Esophagus squamous epithelium (tissue), 4 donors: ENCODE measurements around the gene KIAA0753.

Experiments
- CTCF ChIP-seq, 6 experiments: fragments of 450-650 bp in 4 of 6; fragments of 200-600 bp in 2 of 6; sonication (generic) in 2 of 6; IDR thresholded peaks; one replicate each; pipeline ENCODE4 v1.5.1; 2016 to 2019; ENCODE audit warnings: antibody characterized with exemption in 6 of 6, mild to moderate bottlenecking in 4 of 6, moderate library complexity in 4 of 6
- POLR2A ChIP-seq, 4 donors: fragments of 450-650 bp; IDR thresholded peaks; one replicate each; pipeline ENCODE4 v1.6.1; 2017; ENCODE audit warnings: antibody characterized with exemption in 4 of 4, mild to moderate bottlenecking in 4 of 4, moderate library complexity in 3 of 4

DNA sequence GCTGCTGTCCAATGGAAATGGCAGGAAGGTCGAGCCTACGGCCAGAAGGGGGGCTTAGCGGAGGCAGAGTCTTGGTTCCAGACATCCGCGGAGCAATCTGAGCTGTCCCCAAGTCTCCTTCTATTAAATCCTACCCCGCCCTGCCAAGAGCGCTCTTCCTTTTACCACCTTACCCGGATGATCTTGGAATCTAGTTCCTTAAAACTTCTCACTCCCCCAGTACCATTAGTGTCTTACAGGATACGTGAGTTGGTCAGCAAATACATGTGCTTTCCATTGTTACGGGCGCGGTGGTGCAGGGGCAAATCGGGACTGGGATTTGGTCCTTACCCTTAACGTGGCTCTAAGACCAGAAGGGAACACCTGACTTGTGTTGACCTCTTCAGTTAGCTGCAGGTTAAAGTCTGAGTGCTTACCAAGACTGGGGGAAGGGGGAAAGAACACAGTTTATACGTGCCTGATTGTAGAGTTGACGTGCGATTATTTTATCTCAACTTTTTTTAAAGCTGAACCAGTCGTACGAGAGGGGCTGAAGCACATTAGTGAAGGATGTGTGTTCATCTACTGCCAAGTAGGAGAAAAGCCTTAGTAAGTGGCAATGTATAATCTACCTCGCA, 844 bp upstream of the KIAA0753 start:
- TF ChIP-seq CTCF (IDR thresholded peaks at IDR 0.05) (peak in 1 of 6 experiments; percentile 2), POLR2A (IDR thresholded peaks at IDR 0.05) (no peak)
